Measurements from ENCODE around the gene KCNK1.

The KCNK1 gene

GRCh38 chr1:233636503-233636877 lies 22.6 kb downstream of the KCNK1 start:
- H3K27me3 ChIP-seq (ENCODE audit: control insufficient read depth, insufficient read depth, low read length), result no peaks in the 10 kb centered on the region
- no peaks in the 10 kb centered on the region for H3K9me3 ChIP-seq (ENCODE audit: control insufficient read depth, insufficient read depth, low read depth, low read length)
- no peak overlapping the region for H3K4me3 ChIP-seq (ENCODE audit: low read depth, low read length)
- H3K27ac ChIP-seq (ENCODE audit: low read depth, low read length), result no peak overlapping the region
- H3K9ac ChIP-seq (ENCODE audit: low read length), result no peak overlapping the region
- H3K4me1 ChIP-seq (ENCODE audit: control insufficient read depth, insufficient read depth, low read length), result peaks cover 12% of the 10 kb centered on the region
- peaks cover 21% of the 10 kb centered on the region; the same call in 1 of the 2 replicates for H3K36me3 ChIP-seq (ENCODE audit: control insufficient read depth, insufficient read depth, low read length)

GRCh38 chr1:233638513-233638912 lies 24.6 kb downstream of the KCNK1 start:
- Histone ChIP-seq H3K4me1 (ENCODE audit: control insufficient read depth, insufficient read depth, low read length) (peaks cover 13% of the 10 kb centered on the region), H3K9ac (ENCODE audit: low read length) (no peak overlapping the region), H3K4me3 (ENCODE audit: low read depth, low read length) (no peak overlapping the region), H3K27me3 (ENCODE audit: control insufficient read depth, insufficient read depth, low read length) (no peaks in the 10 kb centered on the region), H3K27ac (ENCODE audit: low read depth, low read length) (no peak overlapping the region), H3K36me3 (ENCODE audit: control insufficient read depth, insufficient read depth, low read length) (peaks cover 12% of the 10 kb centered on the region; the same call in 1 of the 2 replicates), H3K9me3 (ENCODE audit: control insufficient read depth, insufficient read depth, low read depth, low read length) (no peaks in the 10 kb centered on the region)

GRCh38 chr1:233639611-233640010 lies 25.7 kb downstream of the KCNK1 start:
- no peak overlapping the region for H3K4me3 ChIP-seq (ENCODE audit: low read depth, low read length)
- no peaks in the 10 kb centered on the region for H3K27me3 ChIP-seq (ENCODE audit: control insufficient read depth, insufficient read depth, low read length)
- no peak overlapping the region for H3K27ac ChIP-seq (ENCODE audit: low read depth, low read length)
- no peak overlapping the region for H3K9ac ChIP-seq (ENCODE audit: low read length)
- peaks cover 13% of the 10 kb centered on the region for H3K4me1 ChIP-seq (ENCODE audit: control insufficient read depth, insufficient read depth, low read length)
- H3K9me3 ChIP-seq (ENCODE audit: control insufficient read depth, insufficient read depth, low read depth, low read length), result peaks cover 2% of the 10 kb centered on the region; the same call in 1 of the 2 replicates
- peaks cover 15% of the 10 kb centered on the region; the same call in 1 of the 2 replicates for H3K36me3 ChIP-seq (ENCODE audit: control insufficient read depth, insufficient read depth, low read length)

- peaks cover 2% of the 10 kb centered on the region; the same call in 1 of the 2 replicates for H3K9me3 ChIP-seq (ENCODE audit: control insufficient read depth, insufficient read depth, low read depth, low read length)
- peaks cover 15% of the 10 kb centered on the region; the same call in 1 of the 2 replicates for H3K36me3 ChIP-seq (ENCODE audit: control insufficient read depth, insufficient read depth, low read length)
- H3K27ac ChIP-seq (ENCODE audit: low read depth, low read length), result no peak overlapping the region
- H3K27me3 ChIP-seq (ENCODE audit: control insufficient read depth, insufficient read depth, low read length), result no peaks in the 10 kb centered on the region
- H3K4me1 ChIP-seq (ENCODE audit: control insufficient read depth, insufficient read depth, low read length), result peaks cover 13% of the 10 kb centered on the region
- no peak overlapping the region for H3K4me3 ChIP-seq (ENCODE audit: low read depth, low read length)
- no peak overlapping the region for H3K9ac ChIP-seq (ENCODE audit: low read length)
Measured at GRCh38 chr1:233640179-233640578, 26.3 kb downstream of the KCNK1 start.

- peaks cover 9% of the 10 kb centered on the region for H3K4me1 ChIP-seq (ENCODE audit: control insufficient read depth, insufficient read depth, low read length)
- peaks cover 2% of the 10 kb centered on the region; the same call in 1 of the 2 replicates for H3K9me3 ChIP-seq (ENCODE audit: control insufficient read depth, insufficient read depth, low read depth, low read length)
- H3K27me3 ChIP-seq (ENCODE audit: control insufficient read depth, insufficient read depth, low read length), result no peaks in the 10 kb centered on the region
- H3K36me3 ChIP-seq (ENCODE audit: control insufficient read depth, insufficient read depth, low read length), result peaks cover 15% of the 10 kb centered on the region; the same call in 1 of the 2 replicates
- H3K9ac ChIP-seq (ENCODE audit: low read length), result no peak overlapping the region
- no peak overlapping the region for H3K4me3 ChIP-seq (ENCODE audit: low read depth, low read length)
- H3K27ac ChIP-seq (ENCODE audit: low read depth, low read length), result no peak overlapping the region
Measured at GRCh38 chr1:233641029-233641428, 27.1 kb downstream of the KCNK1 start.

GRCh38 chr1:233647073-233647472 lies 33.2 kb downstream of the KCNK1 start:
- Histone ChIP-seq H3K4me3 (ENCODE audit: low read depth, low read length) (no peak overlapping the region), H3K27me3 (ENCODE audit: control insufficient read depth, insufficient read depth, low read length) (no peaks in the 10 kb centered on the region), H3K9ac (ENCODE audit: low read length) (no peak overlapping the region), H3K9me3 (ENCODE audit: control insufficient read depth, insufficient read depth, low read depth, low read length) (peaks cover 8% of the 10 kb centered on the region; the same call in 1 of the 2 replicates), H3K4me1 (ENCODE audit: control insufficient read depth, insufficient read depth, low read length) (peaks cover 3% of the 10 kb centered on the region; the same call in 1 of the 2 replicates), H3K36me3 (ENCODE audit: control insufficient read depth, insufficient read depth, low read length) (peaks cover 17% of the 10 kb centered on the region; the same call in 1 of the 2 replicates), H3K27ac (ENCODE audit: low read depth, low read length) (no peak overlapping the region)

- Histone ChIP-seq H3K4me1 (ENCODE audit: control insufficient read depth, insufficient read depth, low read length) (peaks cover 7% of the 10 kb centered on the region), H3K27ac (ENCODE audit: low read depth, low read length) (no peak overlapping the region), H3K9ac (ENCODE audit: low read length) (no peak overlapping the region)
Measured at GRCh38 chr1:233647636-233648035, 33.7 kb downstream of the KCNK1 start.

GRCh38 chr1:233651061-233651460 lies 37.2 kb downstream of the KCNK1 start:
- peaks cover 32% of the 10 kb centered on the region for H3K4me1 ChIP-seq (ENCODE audit: control insufficient read depth, insufficient read depth, low read length)
- no peak overlapping the region for H3K4me3 ChIP-seq (ENCODE audit: low read depth, low read length)
- no peak overlapping the region for H3K9ac ChIP-seq (ENCODE audit: low read length)
- peaks cover 6% of the 10 kb centered on the region; the same call in 1 of the 2 replicates for H3K9me3 ChIP-seq (ENCODE audit: control insufficient read depth, insufficient read depth, low read depth, low read length)
- H3K27ac ChIP-seq (ENCODE audit: low read depth, low read length), result no peak overlapping the region
- peaks cover 9% of the 10 kb centered on the region; the same call in 1 of the 2 replicates for H3K36me3 ChIP-seq (ENCODE audit: control insufficient read depth, insufficient read depth, low read length)
- no peaks in the 10 kb centered on the region for H3K27me3 ChIP-seq (ENCODE audit: control insufficient read depth, insufficient read depth, low read length)

More at GRCh38 chr1:233647636-233648035, 33.7 kb downstream of the KCNK1 start:
- Histone ChIP-seq H3K9me3 (ENCODE audit: control insufficient read depth, insufficient read depth, low read depth, low read length) (peaks cover 8% of the 10 kb centered on the region; the same call in 1 of the 2 replicates), H3K27me3 (ENCODE audit: control insufficient read depth, insufficient read depth, low read length) (no peaks in the 10 kb centered on the region), H3K36me3 (ENCODE audit: control insufficient read depth, insufficient read depth, low read length) (peaks cover 17% of the 10 kb centered on the region; the same call in 1 of the 2 replicates), H3K4me3 (ENCODE audit: low read depth, low read length) (no peak overlapping the region)

GRCh38 chr1:233651563-233652233 lies 37.8 kb downstream of the KCNK1 start:
- Histone ChIP-seq H3K9ac (ENCODE audit: low read length) (no peak overlapping the region), H3K27me3 (ENCODE audit: control insufficient read depth, insufficient read depth, low read length) (no peaks in the 10 kb centered on the region), H3K4me1 (ENCODE audit: control insufficient read depth, insufficient read depth, low read length) (peaks cover 35% of the 10 kb centered on the region), H3K4me3 (ENCODE audit: low read depth, low read length) (no peak overlapping the region), H3K27ac (ENCODE audit: low read depth, low read length) (no peak overlapping the region), H3K9me3 (ENCODE audit: control insufficient read depth, insufficient read depth, low read depth, low read length) (peaks cover 6% of the 10 kb centered on the region; the same call in 1 of the 2 replicates), H3K36me3 (ENCODE audit: control insufficient read depth, insufficient read depth, low read length) (peaks cover 9% of the 10 kb centered on the region; the same call in 1 of the 2 replicates)

GRCh38 chr1:233652526-233652925 lies 38.6 kb downstream of the KCNK1 start:
- Histone ChIP-seq H3K4me1 (ENCODE audit: control insufficient read depth, insufficient read depth, low read length) (peaks cover 35% of the 10 kb centered on the region), H3K9me3 (ENCODE audit: control insufficient read depth, insufficient read depth, low read depth, low read length) (peaks cover 6% of the 10 kb centered on the region; the same call in 1 of the 2 replicates), H3K9ac (ENCODE audit: low read length) (no peak overlapping the region), H3K4me3 (ENCODE audit: low read depth, low read length) (no peak overlapping the region), H3K36me3 (ENCODE audit: control insufficient read depth, insufficient read depth, low read length) (peaks cover 2% of the 10 kb centered on the region; the same call in 1 of the 2 replicates), H3K27me3 (ENCODE audit: control insufficient read depth, insufficient read depth, low read length) (no peaks in the 10 kb centered on the region), H3K27ac (ENCODE audit: low read depth, low read length) (no peak overlapping the region)

- Histone ChIP-seq H3K27ac (ENCODE audit: low read depth, low read length) (no peak overlapping the region), H3K9me3 (ENCODE audit: control insufficient read depth, insufficient read depth, low read depth, low read length) (peaks cover 3% of the 10 kb centered on the region; the same call in 1 of the 2 replicates)
Measured at GRCh38 chr1:233654658-233655280, 40.9 kb downstream of the KCNK1 start.

More at GRCh38 chr1:233654658-233655280, 40.9 kb downstream of the KCNK1 start:
- Histone ChIP-seq H3K4me3 (ENCODE audit: low read depth, low read length) (no peak overlapping the region), H3K27me3 (ENCODE audit: control insufficient read depth, insufficient read depth, low read length) (no peaks in the 10 kb centered on the region), H3K36me3 (ENCODE audit: control insufficient read depth, insufficient read depth, low read length) (no peaks in the 10 kb centered on the region; the same call in 1 of the 2 replicates), H3K4me1 (ENCODE audit: control insufficient read depth, insufficient read depth, low read length) (peaks cover 35% of the 10 kb centered on the region), H3K9ac (ENCODE audit: low read length) (no peak overlapping the region)

Measured in HUES6 (cell line).